Astrocyte (in vitro differentiated cells and primary cell): ENCODE data around the gene PTPRD. TPM values are rescaled to one million over a fixed set of nuclear protein-coding genes. Genes with fewer than 3 reads are reported as not detected.

ENCODE experiments used
- DNase-seq: peaks from one replicate; pipeline ENCODE4 v3.0.0-alpha.2; 2010; ENCODE audit warnings: low read depth
- FAIRE-seq: peaks from 2 replicates; lab custom pipeline; 2011; peaks lifted over from hg19 to GRCh38; lab: Jason Lieb, UNC
- H2AFZ ChIP-seq: 2 replicates; pipeline ENCODE4 v1.6.0; 2012; ENCODE audit warnings: low read depth, low read length, inconsistent platforms
- H3K27ac ChIP-seq: 2 replicates; pipeline ENCODE4 v1.5.1; 2011; ENCODE audit warnings: low read depth, low read length, inconsistent platforms
- H3K27me3 ChIP-seq: 2 replicates; pipeline ENCODE4 v1.6.0; 2011; ENCODE audit warnings: low read length, inconsistent platforms; ENCODE audit not compliant: insufficient read depth
- H3K36me3 ChIP-seq: 2 replicates; pipeline ENCODE4 v1.5.1; 2011; ENCODE audit warnings: low read length, inconsistent platforms; ENCODE audit not compliant: insufficient read depth
- H3K4me1 ChIP-seq: 2 replicates; pipeline ENCODE4 v1.5.1; 2011; ENCODE audit warnings: low read length, inconsistent platforms; ENCODE audit not compliant: insufficient read depth
- H3K4me2 ChIP-seq: 2 replicates; pipeline ENCODE4 v1.6.0; 2012; ENCODE audit warnings: low read length, inconsistent platforms
- H3K4me3 ChIP-seq: 2 replicates; pipeline ENCODE4 v1.5.1; 2011; ENCODE audit warnings: low read depth, mild to moderate bottlenecking, low read length, inconsistent platforms; ENCODE audit not compliant: insufficient read depth
- H3K79me2 ChIP-seq: 2 replicates; pipeline ENCODE4 v1.6.0; 2012; ENCODE audit warnings: mild to moderate bottlenecking, low read length, inconsistent platforms; ENCODE audit not compliant: insufficient read depth
- H3K9ac ChIP-seq: 2 replicates; pipeline ENCODE4 v1.6.0; 2012; ENCODE audit warnings: mild to moderate bottlenecking, low read length, inconsistent platforms
- H3K9me3 ChIP-seq: 2 replicates; pipeline ENCODE4 v1.5.1; 2012; ENCODE audit warnings: low read depth, mild to moderate bottlenecking, low read length, inconsistent platforms; ENCODE audit not compliant: insufficient read depth
- H4K20me1 ChIP-seq: 2 replicates; pipeline ENCODE4 v1.6.0; 2012; ENCODE audit warnings: low read length, inconsistent platforms; ENCODE audit not compliant: insufficient read depth
- H3K27ac Mint-ChIP-seq: one replicate; pipeline ENCODE4 v1.8.0; 2021; ENCODE audit warnings: mild to moderate bottlenecking, mixed read lengths; ENCODE audit not compliant: unreplicated experiment
- H3K27me3 Mint-ChIP-seq: one replicate; pipeline ENCODE4 v1.8.0; 2021; ENCODE audit warnings: low read depth, mixed read lengths; ENCODE audit not compliant: unreplicated experiment
- H3K36me3 Mint-ChIP-seq: one replicate; pipeline ENCODE4 v1.8.0; 2021; ENCODE audit warnings: low read depth, mixed read lengths; ENCODE audit not compliant: unreplicated experiment
- H3K4me1 Mint-ChIP-seq: one replicate; pipeline ENCODE4 v1.8.0; 2021; ENCODE audit warnings: low read depth, mixed read lengths; ENCODE audit not compliant: unreplicated experiment
- H3K4me3 Mint-ChIP-seq: one replicate; pipeline ENCODE4 v1.8.0; 2021; ENCODE audit warnings: mild to moderate bottlenecking, moderate library complexity, mixed read lengths; ENCODE audit not compliant: unreplicated experiment
- H3K9me3 Mint-ChIP-seq: one replicate; pipeline ENCODE4 v1.8.0; 2021; ENCODE audit warnings: mild to moderate bottlenecking, mixed read lengths; ENCODE audit not compliant: unreplicated experiment
- CTCF ChIP-seq: IDR thresholded peaks from 2 replicates; pipeline ENCODE4 v1.5.1; 2011; ENCODE audit warnings: low read depth, mild to moderate bottlenecking, inconsistent platforms, low read length, moderate library complexity; ENCODE audit not compliant: insufficient read depth
- EZH2 ChIP-seq: IDR thresholded peaks from 2 replicates; pipeline ENCODE4 v1.6.1; 2012; ENCODE audit warnings: mild to moderate bottlenecking, low read length, inconsistent platforms; ENCODE audit not compliant: insufficient read depth
- total RNA-seq: library from RNA; stranded (reverse); gene quantifications from 2 replicates; pipeline ENCODE4 v1.2.1, GENCODE V29; 2021

PTPRD gene
- total RNA-seq, 1 donor from 2014 or later = 88.1 TPM

- Mint-ChIP-seq H3K27ac (no peak overlapping the region), H3K4me3 (no peak overlapping the region), H3K4me1 (peaks cover 2% of the 10 kb centered on the region), H3K27me3 (no peaks in the 10 kb centered on the region), H3K36me3 (no peaks in the 10 kb centered on the region), H3K9me3 (no peaks in the 10 kb centered on the region)
- no peak overlapping the region for H2AFZ ChIP-seq
- no peaks in the 10 kb centered on the region for H3K79me2 ChIP-seq
- TF ChIP-seq EZH2 (no peak), CTCF (no peak)
- no peak overlapping the region for H3K4me3 ChIP-seq
- no peak overlapping the region for H3K9ac ChIP-seq
- no peaks in the 10 kb centered on the region for H4K20me1 ChIP-seq
- no peak for DNase-seq
- H3K4me2 ChIP-seq = no peak overlapping the region
- no peak overlapping the region for H3K27ac ChIP-seq
- FAIRE-seq = no peak
- no peaks in the 10 kb centered on the region for H3K27me3 ChIP-seq
- no peaks in the 10 kb centered on the region for H3K36me3 ChIP-seq
- H3K9me3 ChIP-seq = no peaks in the 10 kb centered on the region
- no peaks in the 10 kb centered on the region for H3K4me1 ChIP-seq
These were observed 1521.4 kb downstream of the PTPRD start for GRCh38 chr9:9091387-9091786.

GRCh38 chr9:9079473-9079872, 1533.3 kb downstream of the PTPRD start:
- Histone ChIP-seq H3K4me3 (no peak overlapping the region), H3K9me3 (no peaks in the 10 kb centered on the region), H3K9ac (no peak overlapping the region), H3K27me3 (no peaks in the 10 kb centered on the region), H2AFZ (no peak overlapping the region), H4K20me1 (no peaks in the 10 kb centered on the region), H3K27ac (no peak overlapping the region), H3K79me2 (no peaks in the 10 kb centered on the region), H3K36me3 (no peaks in the 10 kb centered on the region), H3K4me2 (no peak overlapping the region), H3K4me1 (no peaks in the 10 kb centered on the region)
- Mint-ChIP-seq H3K27me3 (no peaks in the 10 kb centered on the region), H3K36me3 (no peaks in the 10 kb centered on the region), H3K9me3 (peaks cover 5% of the 10 kb centered on the region), H3K4me1 (no peaks in the 10 kb centered on the region), H3K4me3 (no peak overlapping the region), H3K27ac (no peak overlapping the region)
- no peak for DNase-seq
- no peak for FAIRE-seq
- TF ChIP-seq EZH2 = no peak

- no peaks in the 10 kb centered on the region for H3K9me3 ChIP-seq
- no peaks in the 10 kb centered on the region for H4K20me1 ChIP-seq
- H3K4me2 ChIP-seq = no peak overlapping the region
- no peak overlapping the region for H2AFZ ChIP-seq
- H3K27ac Mint-ChIP-seq = no peak overlapping the region
- no peak overlapping the region for H3K4me3 Mint-ChIP-seq
- H3K36me3 Mint-ChIP-seq = no peaks in the 10 kb centered on the region
- no peaks in the 10 kb centered on the region for H3K27me3 ChIP-seq
- no peaks in the 10 kb centered on the region for H3K36me3 ChIP-seq
- FAIRE-seq = no peak
- no peaks in the 10 kb centered on the region for H3K27me3 Mint-ChIP-seq
- H3K4me1 Mint-ChIP-seq = no peaks in the 10 kb centered on the region
- no peak overlapping the region for H3K9ac ChIP-seq
- TF ChIP-seq CTCF (no peak), EZH2 (no peak)
- H3K79me2 ChIP-seq = no peaks in the 10 kb centered on the region
- H3K27ac ChIP-seq = no peak overlapping the region
- no peaks in the 10 kb centered on the region for H3K4me1 ChIP-seq
- DNase-seq = no peak
- no peak overlapping the region for H3K4me3 ChIP-seq
- peaks cover 4% of the 10 kb centered on the region for H3K9me3 Mint-ChIP-seq
These were observed 1534.5 kb downstream of the PTPRD start for GRCh38 chr9:9078301-9078700.
